ENCODE measurements around the gene BANP.
A peak's percentile ranks its signal among the peaks of the same experiment; 100 is the strongest.

BANP gene

GRCh38 chr16:87949071-87949744 is 2.0 kb upstream of the BANP start:
- DNase-seq (ENCODE audit: low read depth in 2 of 2) = no peak

GRCh38 chr16:87951552-87952538 is 611 bp downstream of the BANP start:
- DNase-seq (ENCODE audit: low read depth in 2 of 2) = peak in 1 of 2 donors; percentile 16

GRCh38 chr16:87952751-87953150 is 1.5 kb downstream of the BANP start:
- no peak for DNase-seq (ENCODE audit: low read depth in 2 of 2)

GRCh38 chr16:87953308-87954215 is 2.3 kb downstream of the BANP start:
- no peak for DNase-seq (ENCODE audit: low read depth in 2 of 2)

- DNase-seq (ENCODE audit: low read depth in 2 of 2) = no peak
These were observed 3.1 kb downstream of the BANP start for GRCh38 chr16:87954361-87954760.

GRCh38 chr16:87954826-87955225 is 3.6 kb downstream of the BANP start:
- no peak for DNase-seq (ENCODE audit: low read depth in 2 of 2)

- no peak for DNase-seq (ENCODE audit: low read depth in 2 of 2)
These were observed 4.3 kb downstream of the BANP start for GRCh38 chr16:87955302-87956097.

- DNase-seq (ENCODE audit: low read depth in 2 of 2) = no peak
These were observed 4.8 kb downstream of the BANP start for GRCh38 chr16:87956098-87956364.

GRCh38 chr16:87956365-87957231 is 5.4 kb downstream of the BANP start:
- peak; percentile 53 to 68 for DNase-seq (ENCODE audit: low read depth in 2 of 2)

GRCh38 chr16:87957296-87958094 is 6.3 kb downstream of the BANP start:
- DNase-seq (ENCODE audit: low read depth in 2 of 2) = no peak

GRCh38 chr16:87958632-87959031 is 7.4 kb downstream of the BANP start:
- no peak for DNase-seq (ENCODE audit: low read depth in 2 of 2)

GRCh38 chr16:87959391-87959990 is 8.3 kb downstream of the BANP start:
- no peak for DNase-seq (ENCODE audit: low read depth in 2 of 2)

- DNase-seq (ENCODE audit: low read depth in 2 of 2) = no peak
These were observed 9.1 kb downstream of the BANP start for GRCh38 chr16:87960296-87960695.

- DNase-seq (ENCODE audit: low read depth in 2 of 2) = no peak
These were observed 9.6 kb downstream of the BANP start for GRCh38 chr16:87960852-87961251.

GRCh38 chr16:87961623-87962022 is 10.4 kb downstream of the BANP start:
- no peak for DNase-seq (ENCODE audit: low read depth in 2 of 2)

- DNase-seq (ENCODE audit: low read depth in 2 of 2) = peak; percentile 56 to 74
These were observed 12.2 kb downstream of the BANP start for GRCh38 chr16:87963400-87963799.

- no peak for DNase-seq (ENCODE audit: low read depth in 2 of 2)
These were observed 12.9 kb downstream of the BANP start for GRCh38 chr16:87964049-87964659.

GRCh38 chr16:87965417-87965816 is 14.2 kb downstream of the BANP start:
- DNase-seq (ENCODE audit: low read depth in 2 of 2) = no peak

Data from stimulated activated CD4-positive, alpha-beta T cell treated with anti-CD3 and anti-CD28 coated beads, Interleukin-4, amount 100 ng/mL, for 48 hours (primary cell).